ENCODE measurements around the gene BRD4.

DNA sequence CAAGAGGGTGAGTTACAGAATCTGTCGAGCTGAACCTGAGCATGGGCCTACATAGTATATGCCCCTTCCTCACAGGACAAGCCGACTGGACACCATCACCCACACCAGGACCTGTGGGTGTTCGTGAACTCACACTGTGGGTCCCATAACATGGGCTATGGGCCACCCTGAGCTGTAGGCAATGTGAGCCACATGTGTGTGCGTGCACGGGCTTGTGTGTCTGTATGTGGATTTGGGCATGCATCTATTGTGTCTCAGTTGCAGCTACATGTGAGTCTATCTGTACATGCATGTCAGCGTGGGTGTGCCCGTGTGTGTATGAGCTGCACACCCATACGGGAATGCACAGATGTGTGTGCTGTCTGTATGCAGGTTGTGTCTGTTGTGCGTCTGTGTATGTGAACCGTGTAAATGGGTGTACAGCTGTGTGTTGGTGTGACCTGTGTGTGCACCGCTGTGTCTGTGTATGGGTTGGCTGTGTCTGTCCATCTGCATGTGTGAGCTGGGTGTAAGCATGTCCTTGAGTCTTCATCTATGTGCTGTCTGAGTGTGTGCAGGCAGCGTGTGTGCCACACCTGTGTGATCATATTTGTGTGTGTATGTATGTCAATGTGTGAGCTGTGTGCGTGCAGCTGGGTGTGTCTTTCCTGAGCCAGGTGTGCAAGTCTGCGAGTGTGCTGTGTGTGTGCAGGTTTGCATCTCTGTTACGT lies 133.2 kb downstream of the BRD4 start:
- TF ChIP-seq, protein P1, sequence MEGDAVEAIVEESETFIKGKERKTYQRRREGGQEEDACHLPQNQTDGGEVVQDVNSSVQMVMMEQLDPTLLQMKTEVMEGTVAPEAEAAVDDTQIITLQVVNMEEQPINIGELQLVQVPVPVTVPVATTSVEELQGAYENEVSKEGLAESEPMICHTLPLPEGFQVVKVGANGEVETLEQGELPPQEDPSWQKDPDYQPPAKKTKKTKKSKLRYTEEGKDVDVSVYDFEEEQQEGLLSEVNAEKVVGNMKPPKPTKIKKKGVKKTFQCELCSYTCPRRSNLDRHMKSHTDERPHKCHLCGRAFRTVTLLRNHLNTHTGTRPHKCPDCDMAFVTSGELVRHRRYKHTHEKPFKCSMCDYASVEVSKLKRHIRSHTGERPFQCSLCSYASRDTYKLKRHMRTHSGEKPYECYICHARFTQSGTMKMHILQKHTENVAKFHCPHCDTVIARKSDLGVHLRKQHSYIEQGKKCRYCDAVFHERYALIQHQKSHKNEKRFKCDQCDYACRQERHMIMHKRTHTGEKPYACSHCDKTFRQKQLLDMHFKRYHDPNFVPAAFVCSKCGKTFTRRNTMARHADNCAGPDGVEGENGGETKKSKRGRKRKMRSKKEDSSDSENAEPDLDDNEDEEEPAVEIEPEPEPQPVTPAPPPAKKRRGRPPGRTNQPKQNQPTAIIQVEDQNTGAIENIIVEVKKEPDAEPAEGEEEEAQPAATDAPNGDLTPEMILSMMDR (IDR thresholded peaks at IDR 0.05): no peak
- no peak for TF ChIP-seq POLR2AphosphoS5 (IDR thresholded peaks at IDR 0.05)

All from esophagus muscularis mucosa (tissue), 3 donors.